Measurements from ENCODE around the gene OXSM.

Gene OXSM

GRCh38 chr3:25789596-25790556 lies at the start of gene OXSM:
Gene OXSM, plus strand, starts transcription at chr3:25790090. Its CDS starts 931 bp downstream, at chr3:25791021.
- DNase-seq (ENCODE audit: low read depth): peak; percentile 82

- no peak for DNase-seq (ENCODE audit: low read depth)
Measured at GRCh38 chr3:25744470-25744869, 45.4 kb upstream of the OXSM start.

GRCh38 chr3:25747033-25747432 lies 42.9 kb upstream of the OXSM start:
- DNase-seq (ENCODE audit: low read depth): no peak

GRCh38 chr3:25748189-25748588 lies 41.7 kb upstream of the OXSM start:
- DNase-seq (ENCODE audit: low read depth): no peak

GRCh38 chr3:25749031-25749581 lies 40.8 kb upstream of the OXSM start:
- DNase-seq (ENCODE audit: low read depth): no peak

GRCh38 chr3:25751048-25751447 lies 38.8 kb upstream of the OXSM start:
- DNase-seq (ENCODE audit: low read depth): no peak

- no peak for DNase-seq (ENCODE audit: low read depth)
Measured at GRCh38 chr3:25751725-25752124, 38.2 kb upstream of the OXSM start.

GRCh38 chr3:25768851-25769250 lies 21.0 kb upstream of the OXSM start:
- no peak for DNase-seq (ENCODE audit: low read depth)

- DNase-seq (ENCODE audit: low read depth): no peak
Measured at GRCh38 chr3:25775936-25776335, 14.0 kb upstream of the OXSM start.

- DNase-seq (ENCODE audit: low read depth): no peak
Measured at GRCh38 chr3:25780618-25781017, 9.3 kb upstream of the OXSM start.

GRCh38 chr3:25781145-25781757 lies 8.6 kb upstream of the OXSM start:
- DNase-seq (ENCODE audit: low read depth): no peak

GRCh38 chr3:25781758-25782594 lies 7.9 kb upstream of the OXSM start:
- DNase-seq (ENCODE audit: low read depth): no peak

GRCh38 chr3:25782636-25782937 lies 7.3 kb upstream of the OXSM start:
- DNase-seq (ENCODE audit: low read depth): no peak

- DNase-seq (ENCODE audit: low read depth): peak; percentile 64
Measured at GRCh38 chr3:25782938-25783660, 6.8 kb upstream of the OXSM start, which contains the start of gene NGLY1. Gene NGLY1, minus strand, starts transcription at chr3:25783443. Its CDS starts 53 bp downstream, at chr3:25783390.

GRCh38 chr3:25783661-25784512 lies 6.0 kb upstream of the OXSM start:
- DNase-seq (ENCODE audit: low read depth): no peak

GRCh38 chr3:25784971-25785370 lies 4.9 kb upstream of the OXSM start:
- no peak for DNase-seq (ENCODE audit: low read depth)

- DNase-seq (ENCODE audit: low read depth): no peak
Measured at GRCh38 chr3:25785826-25786225, 4.1 kb upstream of the OXSM start.

- no peak for DNase-seq (ENCODE audit: low read depth)
Measured at GRCh38 chr3:25787689-25788088, 2.2 kb upstream of the OXSM start.

GRCh38 chr3:25789209-25789595 lies 688 bp upstream of the OXSM start:
- DNase-seq (ENCODE audit: low read depth): no peak

GRCh38 chr3:25801786-25802185 lies 11.9 kb downstream of the OXSM start:
- DNase-seq (ENCODE audit: low read depth): no peak

- DNase-seq (ENCODE audit: low read depth): no peak
Measured at GRCh38 chr3:25803833-25804232, 13.9 kb downstream of the OXSM start.
